SK-N-SH (cell line): Measurements from ENCODE around the gene RNU6-9. TPM values are rescaled to one million over a fixed set of nuclear protein-coding genes. Genes with fewer than 3 reads are reported as not detected.

ENCODE experiments used
- CTCF ChIA-PET: fragments of 300-600, 350-600 bp; formaldehyde crosslinking; extraction: SDS; loops from one replicate; lab custom pipeline; 2021; lab: Yijun Ruan, JAX
- POLR2A ChIA-PET: fragments of 350-600 bp; sonication (Branson Sonifier 250); formaldehyde crosslinking; extraction: SDS; loops from one replicate; lab custom pipeline; 2020; ENCODE audit warnings: antibody characterized with exemption, inconsistent platforms; lab: Yijun Ruan, JAX
- DNase-seq: peaks from one replicate; pipeline ENCODE4 v3.0.0; 2012
- H2AFZ ChIP-seq: fragments of 200-600 bp; sonication (generic); 2 replicates; pipeline ENCODE4 v1.8.1; 2016; ENCODE audit warnings: antibody characterized with exemption, mild to moderate bottlenecking, low read depth
- H3F3A ChIP-seq: fragments of 200-600 bp; sonication (generic); replicated peaks from 2 replicates; pipeline ENCODE3; 2016; ENCODE audit warnings: antibody characterized with exemption, mild to moderate bottlenecking; ENCODE audit not compliant: insufficient read depth
- H3K27ac ChIP-seq, 2 experiments: fragments of 200-500 bp in 1 of 2; fragments of 200-600 bp in 1 of 2; sonication (Bioruptor generic) in 1 of 2; sonication (generic), shearing (Covaris generic) in 1 of 2; 2 replicates each; pipeline versions ENCODE4 v1.5.1 to v1.6.1; 2014 to 2016; ENCODE audit warnings: low read depth in 2 of 2, inconsistent platforms in 1 of 2, low read length in 1 of 2, mild to moderate bottlenecking in 1 of 2, mixed read lengths in 1 of 2
- H3K27me3 ChIP-seq: fragments of 200-600 bp; sonication (generic), shearing (Covaris generic); 2 replicates; pipeline ENCODE4 v1.6.1; 2016; ENCODE audit warnings: mixed run types; ENCODE audit not compliant: insufficient read depth
- H3K36me3 ChIP-seq, 2 experiments: fragments of 200-500 bp in 1 of 2; fragments of 200-600 bp in 1 of 2; sonication (Bioruptor generic) in 1 of 2; sonication (generic) in 1 of 2; replicated peaks in 1 of 2; 2 replicates each; pipeline versions ENCODE3 to v1.5.1; 2014 to 2016; ENCODE audit warnings: low read length in 1 of 2, mild to moderate bottlenecking in 1 of 2; ENCODE audit not compliant: insufficient read depth in 2 of 2, control insufficient read depth in 1 of 2
- H3K4me1 ChIP-seq, 2 experiments: fragments of 200-500 bp in 1 of 2; fragments of 200-600 bp in 1 of 2; sonication (Bioruptor generic) in 1 of 2; sonication (generic), shearing (Covaris generic) in 1 of 2; 2 replicates each; pipeline versions ENCODE4 v1.5.1 to v1.6.1; 2014 to 2016; ENCODE audit warnings: low read depth in 1 of 2, low read length in 1 of 2, mixed run types in 1 of 2; ENCODE audit not compliant: insufficient read depth in 2 of 2, control insufficient read depth in 1 of 2
- H3K4me2 ChIP-seq: fragments of 200-600 bp; sonication (generic), shearing (Covaris generic); 2 replicates; pipeline ENCODE4 v1.6.1; 2017; ENCODE audit warnings: mixed run types
- H3K4me3 ChIP-seq, 2 experiments: fragments of 200-500 bp in 1 of 2; fragments of 200-600 bp in 1 of 2; sonication (Bioruptor generic) in 1 of 2; sonication (generic), shearing (Covaris generic) in 1 of 2; 2 replicates each; pipeline versions ENCODE4 v1.5.1 to v1.8.1; 2014 to 2016; ENCODE audit warnings: low read depth in 2 of 2, inconsistent platforms in 1 of 2, low read length in 1 of 2, mild to moderate bottlenecking in 1 of 2, mixed read lengths in 1 of 2, moderate library complexity in 1 of 2
- H3K79me2 ChIP-seq: fragments of 200-600 bp; sonication (generic); 2 replicates; pipeline ENCODE4 v1.8.1; 2017; ENCODE audit warnings: mild to moderate bottlenecking; ENCODE audit not compliant: insufficient read depth
- H3K9ac ChIP-seq: fragments of 200-600 bp; sonication (generic); 2 replicates; pipeline ENCODE4 v1.6.1; 2017; ENCODE audit warnings: mixed run types
- H3K9me2 ChIP-seq: fragments of 200-600 bp; sonication (generic); 2 replicates; pipeline ENCODE4 v1.6.1; 2017; ENCODE audit warnings: mixed run types
- H3K9me3 ChIP-seq: fragments of 200-600 bp; sonication (generic); 2 replicates; pipeline ENCODE4 v1.6.1; 2017; ENCODE audit warnings: mixed run types, mild to moderate bottlenecking, moderate library complexity
- H4K20me1 ChIP-seq: fragments of 200-600 bp; sonication (generic); 2 replicates; pipeline ENCODE4 v1.6.1; 2017; ENCODE audit warnings: mild to moderate bottlenecking, mixed run types; ENCODE audit not compliant: insufficient read depth
- CHD2 ChIP-seq: fragments of 150-350 bp; IDR thresholded peaks from 2 replicates; pipeline ENCODE4 v1.6.1; 2018; ENCODE audit warnings: low read length; ENCODE audit not compliant: partially characterized antibody
- ELF1 ChIP-seq: IDR thresholded peaks from 2 replicates; pipeline ENCODE4 v1.4.0; 2012
- EP300 ChIP-seq, 2 experiments: IDR thresholded peaks; 2 replicates each; pipeline versions ENCODE4 v1.4.0 to v1.6.1; 2012; ENCODE audit warnings: borderline replicate concordance in 1 of 2, low read depth in 1 of 2, low read length in 1 of 2
- FOXM1 ChIP-seq: IDR thresholded peaks from 2 replicates; pipeline ENCODE4 v1.4.0; 2012; ENCODE audit warnings: low read depth, mild to moderate bottlenecking
- MEF2A ChIP-seq: IDR thresholded peaks from 2 replicates; pipeline ENCODE4 v1.4.0; 2012; ENCODE audit warnings: low read depth, borderline replicate concordance
- NFIC ChIP-seq: IDR thresholded peaks from 2 replicates; pipeline ENCODE4 v1.4.0; 2012; ENCODE audit warnings: borderline replicate concordance
- POLR2AphosphoS5 ChIP-seq: IDR thresholded peaks from 2 replicates; pipeline ENCODE4 v1.6.1; 2012; ENCODE audit warnings: low read depth, low read length
- RAD21 ChIP-seq: IDR thresholded peaks from 2 replicates; pipeline ENCODE4 v1.6.1; 2012; ENCODE audit warnings: mild to moderate bottlenecking, low read length
- RCOR1 ChIP-seq: fragments of 150-350 bp; IDR thresholded peaks from 2 replicates; pipeline ENCODE4 v1.6.1; 2017; ENCODE audit warnings: antibody characterized with exemption, low read length
- RFX5 ChIP-seq: IDR thresholded peaks from 2 replicates; pipeline ENCODE4 v1.6.1; 2012; ENCODE audit warnings: mild to moderate bottlenecking, improper control_type of control experiment, low read length
- RXRA ChIP-seq: IDR thresholded peaks from 2 replicates; pipeline ENCODE4 v1.4.0; 2012; ENCODE audit warnings: low read depth, mild to moderate bottlenecking, borderline replicate concordance
- SIN3A ChIP-seq: IDR thresholded peaks from 2 replicates; pipeline ENCODE4 v1.6.1; 2012; ENCODE audit warnings: low read depth, mild to moderate bottlenecking, low read length, moderate library complexity, borderline replicate concordance
- TAF1 ChIP-seq: IDR thresholded peaks from 2 replicates; pipeline ENCODE4 v1.6.1; 2012; ENCODE audit warnings: low read depth, mild to moderate bottlenecking, low read length, moderate library complexity, borderline replicate concordance
- TCF12 ChIP-seq: IDR thresholded peaks from 2 replicates; pipeline ENCODE4 v1.4.0; 2012
- TEAD4 ChIP-seq: IDR thresholded peaks from 2 replicates; pipeline ENCODE4 v1.4.0; 2012; ENCODE audit warnings: mild to moderate bottlenecking, borderline replicate concordance; ENCODE audit not compliant: insufficient read depth
- WGBS: methylation state at CpG from one replicate; pipeline ENCODE4 v1.1.6; 2017; ENCODE audit warnings: low lambda C conversion rate; 5-methylcytosine and 5-hydroxymethylcytosine counted together
- polyA plus RNA-seq, 3 experiments: library from polyadenylated mRNA; depleted of rRNA; stranded (reverse); fragments of >200 nt; gene quantifications; 2 replicates each; pipeline ENCODE4 v1.2.3, GENCODE V29; 2012
- TF ChIP-seq, protein P1 (sequence below): IDR thresholded peaks from 2 replicates; pipeline ENCODE4 v1.4.0; 2012; ENCODE audit warnings: low read depth, borderline replicate concordance
- TF ChIP-seq, protein P2 (sequence below): IDR thresholded peaks from 2 replicates; pipeline ENCODE4 v1.4.0; 2012; ENCODE audit warnings: low read depth
- TF ChIP-seq, protein P3 (sequence below): IDR thresholded peaks from 2 replicates; pipeline ENCODE4 v1.4.0; 2012; ENCODE audit warnings: low read depth, borderline replicate concordance
- TF ChIP-seq, protein P4 (sequence below): IDR thresholded peaks from 2 replicates; pipeline ENCODE4 v1.6.1; 2012; ENCODE audit warnings: mild to moderate bottlenecking, low read depth, low read length, moderate library complexity
- TF ChIP-seq, protein P5 (sequence below): IDR thresholded peaks from 2 replicates; pipeline ENCODE4; 2012

The RNU6-9 gene
- polyA plus RNA-seq, 1 of the 3 experiments (the other 2 are of a cell fraction), result not detected

DNA sequence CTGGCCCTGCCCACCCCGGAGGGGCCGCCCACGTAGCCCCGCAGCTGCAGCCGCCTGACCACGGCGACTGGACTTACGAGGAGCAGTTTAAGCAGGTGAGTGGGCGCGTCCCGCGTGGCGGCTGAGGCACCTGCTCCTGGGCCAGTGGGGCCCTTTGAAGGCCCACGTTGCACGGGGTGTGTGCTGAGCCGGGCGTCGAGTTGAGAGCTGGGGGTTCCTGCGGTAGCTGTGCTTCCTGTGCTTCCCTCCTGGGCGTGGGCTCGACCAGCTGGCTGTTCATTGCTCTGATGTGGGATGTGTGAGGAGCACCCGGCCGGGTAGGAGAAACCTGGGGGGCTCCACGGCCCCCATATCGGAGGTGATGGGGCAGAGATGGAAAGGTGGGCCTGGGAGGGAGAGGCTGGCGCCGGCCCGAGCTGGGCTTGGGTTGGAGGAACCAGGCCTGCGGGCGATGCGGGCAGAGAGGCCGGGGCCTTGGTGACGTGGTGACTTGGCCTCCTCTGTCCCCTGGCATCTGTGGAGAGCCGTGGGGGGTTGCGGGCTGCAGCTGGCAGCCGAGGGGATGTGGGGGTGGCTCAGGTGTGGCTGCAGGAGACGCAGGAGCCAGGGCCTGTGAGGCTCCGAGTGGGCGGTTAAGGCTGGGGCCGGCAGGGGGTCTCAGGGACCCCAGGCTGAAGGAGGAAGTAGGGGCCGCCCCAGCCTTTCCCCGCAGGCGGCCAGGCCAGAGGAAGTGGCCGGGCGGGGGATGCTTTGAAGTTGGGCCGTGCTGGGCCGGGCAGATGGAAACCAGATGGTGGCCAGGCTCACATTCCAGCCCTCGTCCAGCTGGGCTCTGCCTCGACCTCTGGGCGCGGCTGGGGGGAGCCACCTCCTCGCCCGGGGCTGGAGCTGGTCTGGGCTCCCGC, 39.6 kb downstream of the RNU6-9 start:
- no peaks in the 10 kb centered on the region for H3K9me2 ChIP-seq
- H3K4me2 ChIP-seq, result peak overlapping the region; percentile 83
- no peaks in the 10 kb centered on the region for H3K9me3 ChIP-seq
- peak overlapping the region; percentile 54 to 89 for H3K27ac ChIP-seq
- no peaks in the 10 kb centered on the region for H3K27me3 ChIP-seq
- H3K4me3 ChIP-seq, result peak overlapping the region; percentile 1 to 46; a peak in 3 of 4 replicates
- no peak overlapping the region for H2AFZ ChIP-seq
- peaks cover 37% of the 10 kb centered on the region for H3K79me2 ChIP-seq
- peak overlapping the region; percentile 49 for H3K9ac ChIP-seq
- peaks cover 13 to 40% of the 10 kb centered on the region in 2 experiments; a peak in 2 of 4 replicates for H3K4me1 ChIP-seq
- peak; percentile 94 for DNase-seq
- ChIA-PET CTCF (interaction anchor here (0.7 to 2.4 kb wide), 9 partner anchors 10 to 312 kb away, joined by 3 to 16 read pairs (median 3); partner anchors contain the start of genes MED16, RNU6-9 and WDR18), POLR2A (interaction anchor here (0.6 to 1.2 kb wide), 2 partner anchors 12 to 51 kb away, joined by 3 to 5 read pairs; partner anchors contain the start of gene WDR18)
- peaks cover 0 to 9% of the 10 kb centered on the region in 2 experiments for H3K36me3 ChIP-seq
- peaks cover 6% of the 10 kb centered on the region for H3F3A ChIP-seq
- no peaks in the 10 kb centered on the region for H4K20me1 ChIP-seq
- whole genome bisulfite sequencing, result 36% methylated on average over 20 of the region's 54 CpGs
- TF ChIP-seq EP300 (IDR thresholded peaks at IDR 0.05; ENCODE audit: borderline replicate concordance in 1 of 2, low read depth in 1 of 2, low read length in 1 of 2), result peak in 1 of 2 experiments; percentile 85; a peak in 2 of 4 replicates
- TF ChIP-seq MEF2A, result no peak
- peak; percentile 71; the same call in 1 of the 2 replicates for TF ChIP-seq RXRA
- no peak for TF ChIP-seq RFX5
- TF ChIP-seq, protein P1, sequence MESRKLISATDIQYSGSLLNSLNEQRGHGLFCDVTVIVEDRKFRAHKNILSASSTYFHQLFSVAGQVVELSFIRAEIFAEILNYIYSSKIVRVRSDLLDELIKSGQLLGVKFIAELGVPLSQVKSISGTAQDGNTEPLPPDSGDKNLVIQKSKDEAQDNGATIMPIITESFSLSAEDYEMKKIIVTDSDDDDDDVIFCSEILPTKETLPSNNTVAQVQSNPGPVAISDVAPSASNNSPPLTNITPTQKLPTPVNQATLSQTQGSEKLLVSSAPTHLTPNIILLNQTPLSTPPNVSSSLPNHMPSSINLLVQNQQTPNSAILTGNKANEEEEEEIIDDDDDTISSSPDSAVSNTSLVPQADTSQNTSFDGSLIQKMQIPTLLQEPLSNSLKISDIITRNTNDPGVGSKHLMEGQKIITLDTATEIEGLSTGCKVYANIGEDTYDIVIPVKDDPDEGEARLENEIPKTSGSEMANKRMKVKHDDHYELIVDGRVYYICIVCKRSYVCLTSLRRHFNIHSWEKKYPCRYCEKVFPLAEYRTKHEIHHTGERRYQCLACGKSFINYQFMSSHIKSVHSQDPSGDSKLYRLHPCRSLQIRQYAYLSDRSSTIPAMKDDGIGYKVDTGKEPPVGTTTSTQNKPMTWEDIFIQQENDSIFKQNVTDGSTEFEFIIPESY, result no peak
- TF ChIP-seq, protein P2, sequence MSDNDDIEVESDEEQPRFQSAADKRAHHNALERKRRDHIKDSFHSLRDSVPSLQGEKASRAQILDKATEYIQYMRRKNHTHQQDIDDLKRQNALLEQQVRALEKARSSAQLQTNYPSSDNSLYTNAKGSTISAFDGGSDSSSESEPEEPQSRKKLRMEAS, result peak; percentile 98
- no peak for TF ChIP-seq FOXM1
- TF ChIP-seq POLR2AphosphoS5, result peak; percentile 84
- TF ChIP-seq RCOR1, result peak; percentile 93
- TF ChIP-seq, protein P3, sequence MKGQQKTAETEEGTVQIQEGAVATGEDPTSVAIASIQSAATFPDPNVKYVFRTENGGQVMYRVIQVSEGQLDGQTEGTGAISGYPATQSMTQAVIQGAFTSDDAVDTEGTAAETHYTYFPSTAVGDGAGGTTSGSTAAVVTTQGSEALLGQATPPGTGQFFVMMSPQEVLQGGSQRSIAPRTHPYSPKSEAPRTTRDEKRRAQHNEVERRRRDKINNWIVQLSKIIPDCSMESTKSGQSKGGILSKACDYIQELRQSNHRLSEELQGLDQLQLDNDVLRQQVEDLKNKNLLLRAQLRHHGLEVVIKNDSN, result peak; percentile 45; the same call in 1 of the 2 replicates
- TF ChIP-seq TEAD4, result peak; percentile 93
- TF ChIP-seq, protein P4, sequence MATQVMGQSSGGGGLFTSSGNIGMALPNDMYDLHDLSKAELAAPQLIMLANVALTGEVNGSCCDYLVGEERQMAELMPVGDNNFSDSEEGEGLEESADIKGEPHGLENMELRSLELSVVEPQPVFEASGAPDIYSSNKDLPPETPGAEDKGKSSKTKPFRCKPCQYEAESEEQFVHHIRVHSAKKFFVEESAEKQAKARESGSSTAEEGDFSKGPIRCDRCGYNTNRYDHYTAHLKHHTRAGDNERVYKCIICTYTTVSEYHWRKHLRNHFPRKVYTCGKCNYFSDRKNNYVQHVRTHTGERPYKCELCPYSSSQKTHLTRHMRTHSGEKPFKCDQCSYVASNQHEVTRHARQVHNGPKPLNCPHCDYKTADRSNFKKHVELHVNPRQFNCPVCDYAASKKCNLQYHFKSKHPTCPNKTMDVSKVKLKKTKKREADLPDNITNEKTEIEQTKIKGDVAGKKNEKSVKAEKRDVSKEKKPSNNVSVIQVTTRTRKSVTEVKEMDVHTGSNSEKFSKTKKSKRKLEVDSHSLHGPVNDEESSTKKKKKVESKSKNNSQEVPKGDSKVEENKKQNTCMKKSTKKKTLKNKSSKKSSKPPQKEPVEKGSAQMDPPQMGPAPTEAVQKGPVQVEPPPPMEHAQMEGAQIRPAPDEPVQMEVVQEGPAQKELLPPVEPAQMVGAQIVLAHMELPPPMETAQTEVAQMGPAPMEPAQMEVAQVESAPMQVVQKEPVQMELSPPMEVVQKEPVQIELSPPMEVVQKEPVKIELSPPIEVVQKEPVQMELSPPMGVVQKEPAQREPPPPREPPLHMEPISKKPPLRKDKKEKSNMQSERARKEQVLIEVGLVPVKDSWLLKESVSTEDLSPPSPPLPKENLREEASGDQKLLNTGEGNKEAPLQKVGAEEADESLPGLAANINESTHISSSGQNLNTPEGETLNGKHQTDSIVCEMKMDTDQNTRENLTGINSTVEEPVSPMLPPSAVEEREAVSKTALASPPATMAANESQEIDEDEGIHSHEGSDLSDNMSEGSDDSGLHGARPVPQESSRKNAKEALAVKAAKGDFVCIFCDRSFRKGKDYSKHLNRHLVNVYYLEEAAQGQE, result peak; percentile 65; the same call in 1 of the 2 replicates
- no peak for TF ChIP-seq RAD21
- peak; percentile 66 for TF ChIP-seq CHD2
- TF ChIP-seq TCF12, result peak; percentile 99
- TF ChIP-seq, protein P5, sequence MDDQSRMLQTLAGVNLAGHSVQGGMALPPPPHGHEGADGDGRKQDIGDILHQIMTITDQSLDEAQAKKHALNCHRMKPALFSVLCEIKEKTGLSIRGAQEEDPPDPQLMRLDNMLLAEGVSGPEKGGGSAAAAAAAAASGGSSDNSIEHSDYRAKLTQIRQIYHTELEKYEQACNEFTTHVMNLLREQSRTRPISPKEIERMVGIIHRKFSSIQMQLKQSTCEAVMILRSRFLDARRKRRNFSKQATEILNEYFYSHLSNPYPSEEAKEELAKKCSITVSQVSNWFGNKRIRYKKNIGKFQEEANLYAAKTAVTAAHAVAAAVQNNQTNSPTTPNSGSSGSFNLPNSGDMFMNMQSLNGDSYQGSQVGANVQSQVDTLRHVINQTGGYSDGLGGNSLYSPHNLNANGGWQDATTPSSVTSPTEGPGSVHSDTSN, result peak; percentile 85
- peak; percentile 55; the same call in 1 of the 2 replicates for TF ChIP-seq ELF1
- peak; percentile 66; the same call in 1 of the 2 replicates for TF ChIP-seq SIN3A
- peak; percentile 24; the same call in 1 of the 2 replicates for TF ChIP-seq TAF1
- peak; percentile 76 for TF ChIP-seq NFIC
- TF ChIP-seq, all 33 proteins: peak for 15
